ENCODE data around the gene MICU1.

- TF ChIP-seq CTCF (IDR thresholded peaks at IDR 0.05) (no peak), POLR2A (IDR thresholded peaks at IDR 0.05) (no peak)
Measured at GRCh38 chr10:72587568-72587967, 38.3 kb downstream of the MICU1 start.
